Stimulated activated CD8-positive, alpha-beta memory T cell treated with anti-CD3 and anti-CD28 coated beads, Interleukin-2, amount 100 ng/mL, for 1 hour (primary cell): Measurements from ENCODE around the gene VAMP1.
"Not testable (repeated sequence)": the region's sequence is repeated elsewhere in the genome, so short reads cannot be mapped to it uniquely, and the experiment has no call there.

Experiments used
- DNase-seq, 2 donors: peaks; one replicate each; pipeline ENCODE4 v3.0.0-alpha.2; 2020; ENCODE audit warnings: low read depth in 2 of 2

Gene VAMP1

DNA sequence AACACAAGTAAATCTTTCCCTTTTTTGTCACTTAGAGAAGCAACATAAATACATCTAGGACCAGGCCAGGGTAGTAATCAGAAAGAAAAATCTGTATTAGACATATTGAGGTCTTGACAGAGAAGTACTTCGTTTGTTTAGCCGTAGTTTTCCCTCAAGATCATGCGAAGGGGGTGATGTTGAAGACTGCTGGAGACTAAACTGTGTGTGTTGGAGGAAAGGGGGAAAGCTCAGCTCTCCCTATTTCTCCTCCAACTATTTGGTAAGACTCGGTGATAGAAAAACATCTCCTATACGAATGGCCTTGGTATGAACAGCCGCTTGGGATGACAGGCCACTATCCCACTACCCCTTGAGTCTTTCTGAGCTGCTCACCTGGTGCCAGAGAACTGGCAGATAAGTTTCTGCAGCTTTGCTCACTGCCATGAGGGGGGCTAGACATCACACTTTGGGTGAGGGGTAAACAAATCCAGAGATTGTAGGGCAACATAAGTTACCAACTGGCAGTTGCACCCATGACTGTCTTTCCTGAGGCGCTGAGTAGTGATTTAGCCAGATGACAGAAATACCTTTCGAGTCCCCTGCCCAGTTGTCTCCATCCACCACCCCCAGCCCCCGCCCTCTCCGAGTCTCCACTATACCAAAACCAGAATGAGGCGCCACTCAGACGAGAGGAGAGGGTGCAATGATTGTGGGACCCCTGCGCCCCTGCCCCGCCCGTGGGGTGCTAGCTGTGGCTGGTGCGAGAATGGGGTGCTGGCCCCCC lies 685 bp downstream of the VAMP1 start:
- DNase-seq = no peak

- DNase-seq = no peak
These were observed 1.4 kb downstream of the VAMP1 start for GRCh38 chr12:6469092-6469491.

- no peak for DNase-seq
These were observed 2.2 kb downstream of the VAMP1 start for GRCh38 chr12:6468283-6468575.

- DNase-seq = not testable (repeated sequence)
These were observed 2.8 kb downstream of the VAMP1 start for GRCh38 chr12:6467571-6468282.

- DNase-seq = not testable (repeated sequence)
These were observed 3.7 kb downstream of the VAMP1 start for GRCh38 chr12:6466751-6467150.

DNA sequence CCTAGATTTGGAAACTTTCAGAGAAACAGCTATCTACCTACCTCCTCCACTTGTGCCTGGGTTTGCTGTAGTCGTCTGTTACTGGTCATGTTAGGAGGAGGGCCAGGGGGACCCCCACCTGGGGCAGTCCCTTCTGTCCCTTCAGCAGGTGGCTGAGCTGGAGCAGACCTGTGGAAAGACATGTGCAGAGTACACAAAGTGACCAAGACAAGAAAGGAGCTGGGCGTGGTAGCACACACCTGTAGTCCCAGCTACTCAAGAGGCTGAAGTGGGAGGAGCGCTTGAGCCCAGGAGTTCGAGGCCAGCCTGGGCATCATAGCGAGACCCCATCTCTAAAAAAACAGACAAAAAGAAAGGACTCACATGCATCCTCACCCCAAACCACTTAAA lies 4.3 kb downstream of the VAMP1 start:
- no peak for DNase-seq

- DNase-seq = no peak
These were observed 4.9 kb downstream of the VAMP1 start for GRCh38 chr12:6465467-6466183.

- no peak for DNase-seq
These were observed 5.9 kb downstream of the VAMP1 start for GRCh38 chr12:6464531-6464930.

- DNase-seq = no peak
These were observed 6.6 kb downstream of the VAMP1 start for GRCh38 chr12:6463858-6464257.

DNA sequence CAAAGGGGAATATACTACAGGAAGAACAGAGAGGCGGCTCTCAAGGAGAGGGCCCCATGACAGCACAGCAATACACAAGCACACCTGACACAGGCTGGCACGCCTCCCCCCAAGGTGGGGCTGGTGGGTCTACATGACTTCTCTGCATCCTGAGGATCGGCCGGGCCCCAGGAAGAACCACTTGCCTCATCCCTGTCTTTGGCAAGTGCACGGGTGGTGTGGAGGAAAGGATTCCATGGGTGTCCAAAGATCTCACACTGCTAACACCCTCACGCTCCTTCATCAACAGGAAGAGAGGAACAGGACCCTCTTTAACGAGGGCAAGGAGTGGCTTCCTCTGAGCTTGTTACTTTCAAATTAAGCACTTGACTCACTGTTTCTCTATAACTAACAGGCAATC lies 7.3 kb downstream of the VAMP1 start:
- no peak for DNase-seq

DNA sequence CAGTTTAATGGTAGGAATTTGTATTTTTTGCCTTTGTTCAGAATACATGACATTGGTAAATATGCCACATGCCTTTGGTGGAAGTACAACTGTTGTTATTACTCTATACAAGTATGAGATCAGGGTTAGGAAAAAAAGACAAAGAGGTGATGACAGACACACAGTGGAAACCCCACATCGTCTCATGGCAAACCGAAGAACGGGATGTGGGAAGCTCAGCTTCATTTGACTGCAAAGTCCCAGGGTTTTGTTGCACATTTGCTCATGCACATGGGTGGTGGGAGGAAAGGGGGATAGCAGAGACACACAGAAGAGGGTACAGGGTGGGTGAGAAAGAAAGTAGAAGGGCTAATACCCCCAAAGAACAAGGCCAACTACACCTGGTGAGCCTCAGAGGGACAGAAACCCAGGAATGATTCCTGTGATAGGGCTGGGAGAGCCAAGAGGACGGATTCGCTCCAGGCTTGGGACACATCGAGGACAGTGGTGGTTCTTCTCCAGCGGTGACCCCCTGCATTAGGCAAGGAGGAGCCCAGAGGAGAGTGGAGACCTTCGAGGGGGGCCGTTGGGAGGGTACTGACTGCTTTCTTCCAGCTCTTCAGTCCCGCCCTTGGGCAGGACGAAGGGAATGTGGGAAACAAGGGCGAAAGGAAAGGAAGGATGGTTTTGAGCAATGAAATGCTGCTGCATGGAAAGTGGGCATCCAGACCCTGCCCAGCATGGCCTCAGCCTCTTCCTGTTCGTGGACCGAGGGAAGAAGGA lies 8.1 kb downstream of the VAMP1 start:
- no peak for DNase-seq

GRCh38 chr12:6461401-6462233 lies 8.9 kb downstream of the VAMP1 start:
- DNase-seq = peak; percentile 62

- DNase-seq = no peak
These were observed 9.6 kb downstream of the VAMP1 start for GRCh38 chr12:6460751-6461371.

GRCh38 chr12:6459004-6459337 lies 11.5 kb downstream of the VAMP1 start:
- no peak for DNase-seq

DNA sequence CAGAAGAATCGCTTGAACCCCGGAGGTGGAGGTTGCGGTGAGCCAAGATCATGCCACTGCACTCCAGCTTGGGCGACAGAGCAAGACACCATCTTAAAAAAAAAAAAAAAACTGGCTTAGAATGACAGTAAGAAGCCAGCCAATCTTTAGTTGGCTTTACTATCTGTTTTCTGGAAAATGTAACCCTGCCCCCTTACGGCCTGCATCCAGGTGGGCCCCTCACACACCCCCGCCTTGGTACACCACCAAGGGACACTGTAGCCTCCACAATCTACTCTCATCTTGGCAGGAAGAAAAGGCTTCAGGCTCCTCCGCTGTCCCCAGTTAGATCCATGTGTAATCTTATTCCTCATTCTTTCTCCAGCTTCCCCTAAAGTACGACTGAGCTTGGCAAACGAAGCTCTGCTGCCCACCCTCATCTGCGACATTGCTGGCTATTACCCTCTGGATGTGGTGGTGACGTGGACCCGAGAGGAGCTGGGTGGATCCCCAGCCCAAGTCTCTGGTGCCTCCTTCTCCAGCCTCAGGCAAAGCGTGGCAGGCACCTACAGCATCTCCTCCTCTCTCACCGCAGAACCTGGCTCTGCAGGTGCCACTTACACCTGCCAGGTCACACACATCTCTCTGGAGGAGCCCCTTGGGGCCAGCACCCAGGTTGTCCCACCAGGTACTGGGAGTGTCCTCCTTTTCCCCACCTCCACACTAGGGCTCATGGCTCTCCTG lies 12.0 kb downstream of the VAMP1 start:
- DNase-seq = no peak

- DNase-seq = no peak
These were observed 13.1 kb downstream of the VAMP1 start for GRCh38 chr12:6457220-6457945.

DNA sequence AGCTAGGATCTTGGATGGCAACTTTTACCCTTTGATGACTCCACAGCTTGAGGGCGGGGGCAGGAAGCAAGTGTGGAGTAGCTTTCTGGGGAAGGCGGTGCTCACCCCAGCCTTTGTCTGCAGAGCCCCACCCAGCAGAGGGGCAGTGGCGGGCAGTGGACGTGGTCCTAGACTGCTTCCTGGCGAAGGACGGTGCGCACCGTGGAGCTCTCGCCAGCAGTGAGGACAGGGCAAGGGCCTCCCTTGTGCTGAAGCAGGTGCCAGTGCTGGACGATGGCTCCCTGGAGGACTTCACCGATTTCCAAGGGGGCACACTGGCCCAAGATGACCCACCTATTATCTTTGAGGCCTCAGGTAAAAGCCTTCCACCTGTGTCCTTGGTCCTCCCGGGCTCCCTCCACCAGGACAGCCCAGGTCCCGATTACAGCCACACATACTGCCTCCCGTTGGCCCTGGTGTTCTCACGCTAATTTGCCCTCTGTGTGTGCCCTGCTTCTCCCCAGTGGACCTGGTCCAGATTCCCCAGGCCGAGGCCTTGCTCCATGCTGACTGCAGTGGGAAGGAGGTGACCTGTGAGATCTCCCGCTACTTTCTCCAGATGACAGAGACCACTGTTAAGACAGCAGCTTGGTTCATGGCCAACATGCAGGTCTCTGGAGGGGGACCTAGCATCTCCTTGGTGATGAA lies 17.4 kb downstream of the VAMP1 start:
- DNase-seq = no peak

DNA sequence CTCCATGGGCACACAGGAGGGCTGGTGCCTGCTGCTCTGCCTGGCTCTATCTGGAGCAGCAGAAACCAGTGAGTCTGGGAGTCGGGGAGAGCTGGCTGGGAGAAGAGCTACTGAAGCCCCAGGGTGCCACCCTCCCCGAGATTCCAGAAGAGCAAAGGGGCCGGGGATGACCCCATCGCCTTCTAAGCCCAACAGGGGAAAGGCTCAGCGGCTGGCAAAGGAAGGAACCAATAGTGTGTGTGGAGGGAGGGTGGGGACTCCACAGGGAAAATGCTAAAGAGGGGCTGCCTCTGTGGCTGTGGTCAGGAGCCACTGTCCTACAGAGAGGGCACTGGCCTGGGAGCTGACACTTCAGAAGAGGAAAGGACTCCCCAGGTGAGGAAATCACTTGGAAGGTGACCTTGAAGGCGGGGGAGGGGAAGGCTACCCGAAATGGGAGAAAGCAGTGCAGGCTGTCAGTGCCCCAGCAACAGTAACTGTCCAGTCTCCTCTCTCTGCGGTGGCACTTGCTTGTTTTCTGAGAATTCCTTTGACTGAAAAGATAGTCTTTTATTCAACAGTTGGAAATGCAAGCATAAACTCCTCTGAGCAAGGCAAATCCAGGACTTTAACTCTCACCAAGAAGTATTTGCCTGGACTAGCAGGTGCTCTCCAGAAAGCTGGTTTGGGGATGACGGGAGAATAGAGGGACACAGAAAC lies 18.1 kb downstream of the VAMP1 start:
- no peak for DNase-seq
